Cardiac muscle cell (in vitro differentiated cells and primary cell): Measurements from ENCODE around the gene CACNA1C. TPM values are rescaled to one million over a fixed set of nuclear protein-coding genes. Genes with fewer than 3 reads are reported as not detected.

Experiments
- DNase-seq, 2 donors: peaks; one replicate each; pipeline versions ENCODE4 v3.0.0 to v3.0.0-alpha.2; 2010 to 2017; ENCODE audit warnings: low read depth in 1 of 2, low spot score in 1 of 2
- H3K27ac ChIP-seq: fragments of 200-600 bp; sonication (generic); 2 replicates; pipeline ENCODE4 v1.5.1; 2016
- H3K27me3 ChIP-seq: fragments of 200-600 bp; sonication (generic); 2 replicates; pipeline ENCODE4 v1.6.0; 2016; ENCODE audit warnings: control low read depth
- H3K36me3 ChIP-seq: fragments of 200-600 bp; sonication (generic); 2 replicates; pipeline ENCODE4 v1.5.1; 2016; ENCODE audit warnings: control low read depth
- H3K4me1 ChIP-seq: fragments of 200-600 bp; sonication (generic); 2 replicates; pipeline ENCODE4 v1.8.1; 2017; ENCODE audit warnings: low read depth, mild to moderate bottlenecking, mixed run types
- H3K4me3 ChIP-seq: fragments of 200-600 bp; sonication (generic); 2 replicates; pipeline ENCODE4 v1.5.1; 2016; ENCODE audit warnings: mild to moderate bottlenecking
- H3K9me3 ChIP-seq: fragments of 200-600 bp; sonication (generic); 2 replicates; pipeline ENCODE4 v1.5.1; 2017; ENCODE audit warnings: low read depth, mild to moderate bottlenecking, control low read depth
- CTCF ChIP-seq: IDR thresholded peaks from 2 replicates; pipeline ENCODE4 v1.5.1; 2012; ENCODE audit warnings: low read depth, mild to moderate bottlenecking, low read length
- polyA plus RNA-seq: library from polyadenylated mRNA; unstranded; fragments of >200 nt; fragmentation: Nextera tagmentation; extraction: Ambion mirVana; gene quantifications from 2 replicates; pipeline ENCODE4 v1.2.1, GENCODE V29; 2016
- total RNA-seq: library from RNA; depleted of rRNA; stranded (reverse); fragments of >200 nt; gene quantifications from 2 replicates; pipeline ENCODE4 v1.2.3, GENCODE V29; 2016

Gene CACNA1C
- total and polyA plus RNA-seq, 2 experiments from 2014 or later: 40.8 to 77.8 TPM

- TF ChIP-seq CTCF: no peak
Observed at GRCh38 chr12:2581293-2582045, 528.7 kb downstream of the CACNA1C start.

GRCh38 chr12:2582631-2583030, 529.8 kb downstream of the CACNA1C start:
- Histone ChIP-seq H3K27me3 (no peaks in the 10 kb centered on the region), H3K27ac (no peak overlapping the region), H3K4me3 (no peak overlapping the region), H3K9me3 (no peaks in the 10 kb centered on the region), H3K36me3 (no peaks in the 10 kb centered on the region), H3K4me1 (no peaks in the 10 kb centered on the region)
- no peak for TF ChIP-seq CTCF
- DNase-seq: no peak

More at GRCh38 chr12:2581293-2582045, 528.7 kb downstream of the CACNA1C start:
- H3K4me3 ChIP-seq: no peak overlapping the region
- no peaks in the 10 kb centered on the region for H3K4me1 ChIP-seq
- peaks cover 4% of the 10 kb centered on the region for H3K36me3 ChIP-seq
- no peaks in the 10 kb centered on the region for H3K9me3 ChIP-seq
- no peak overlapping the region for H3K27ac ChIP-seq
- no peak for DNase-seq
- no peaks in the 10 kb centered on the region for H3K27me3 ChIP-seq

GRCh38 chr12:2583091-2583497, 530.3 kb downstream of the CACNA1C start:
- Histone ChIP-seq H3K4me1 (no peaks in the 10 kb centered on the region), H3K9me3 (no peaks in the 10 kb centered on the region), H3K27me3 (no peaks in the 10 kb centered on the region), H3K4me3 (no peak overlapping the region), H3K27ac (no peak overlapping the region), H3K36me3 (no peaks in the 10 kb centered on the region)
- TF ChIP-seq CTCF: peak; percentile 82
- DNase-seq: peak; percentile 69 to 85

- H3K36me3 ChIP-seq: no peaks in the 10 kb centered on the region
- no peaks in the 10 kb centered on the region for H3K9me3 ChIP-seq
- no peaks in the 10 kb centered on the region for H3K27me3 ChIP-seq
- no peaks in the 10 kb centered on the region for H3K4me1 ChIP-seq
- DNase-seq: no peak
- TF ChIP-seq CTCF: no peak
- H3K27ac ChIP-seq: no peak overlapping the region
- no peak overlapping the region for H3K4me3 ChIP-seq
Observed at GRCh38 chr12:2583642-2584401, 531.0 kb downstream of the CACNA1C start.

GRCh38 chr12:2586156-2587038, 533.6 kb downstream of the CACNA1C start:
- no peak overlapping the region for H3K4me3 ChIP-seq
- peaks cover 3% of the 10 kb centered on the region for H3K36me3 ChIP-seq
- no peak overlapping the region for H3K27ac ChIP-seq
- no peaks in the 10 kb centered on the region for H3K4me1 ChIP-seq
- H3K27me3 ChIP-seq: no peaks in the 10 kb centered on the region
- no peak for TF ChIP-seq CTCF
- H3K9me3 ChIP-seq: no peaks in the 10 kb centered on the region
- DNase-seq: no peak
